ENCODE measurements around the gene VPS39.

Gene VPS39

GRCh38 chr15:42131826-42132806 is 76.0 kb downstream of the VPS39 start:
- DNase-seq (ENCODE audit: low read depth in 2 of 2), result no peak

- no peak for DNase-seq (ENCODE audit: low read depth in 2 of 2)
These were observed 77.1 kb downstream of the VPS39 start for GRCh38 chr15:42131006-42131405.

- DNase-seq (ENCODE audit: low read depth in 2 of 2), result no peak
These were observed 77.7 kb downstream of the VPS39 start for GRCh38 chr15:42130246-42130986.

- DNase-seq (ENCODE audit: low read depth in 2 of 2), result no peak
These were observed 78.7 kb downstream of the VPS39 start for GRCh38 chr15:42129364-42129763.

GRCh38 chr15:42128476-42128875 is 79.6 kb downstream of the VPS39 start:
- DNase-seq (ENCODE audit: low read depth in 2 of 2), result no peak

- no peak for DNase-seq (ENCODE audit: low read depth in 2 of 2)
These were observed 84.6 kb downstream of the VPS39 start for GRCh38 chr15:42123546-42123945.

GRCh38 chr15:42121682-42122081 is 86.4 kb downstream of the VPS39 start:
- DNase-seq (ENCODE audit: low read depth in 2 of 2), result no peak

GRCh38 chr15:42121021-42121420 is 87.1 kb downstream of the VPS39 start:
- DNase-seq (ENCODE audit: low read depth in 2 of 2), result no peak

GRCh38 chr15:42120285-42120684 is 87.8 kb downstream of the VPS39 start:
- no peak for DNase-seq (ENCODE audit: low read depth in 2 of 2)

- no peak for DNase-seq (ENCODE audit: low read depth in 2 of 2)
These were observed 88.7 kb downstream of the VPS39 start for GRCh38 chr15:42119446-42119760.

GRCh38 chr15:42118650-42119445 is 89.3 kb downstream of the VPS39 start:
- DNase-seq (ENCODE audit: low read depth in 2 of 2), result no peak

GRCh38 chr15:42111924-42112323 is 96.2 kb downstream of the VPS39 start:
- no peak for DNase-seq (ENCODE audit: low read depth in 2 of 2)

- no peak for DNase-seq (ENCODE audit: low read depth in 2 of 2)
These were observed 97.7 kb downstream of the VPS39 start for GRCh38 chr15:42110367-42110766.

- no peak for DNase-seq (ENCODE audit: low read depth in 2 of 2)
These were observed 99.3 kb downstream of the VPS39 start for GRCh38 chr15:42108806-42109205.

Measured in stimulated activated CD8-positive, alpha-beta memory T cell treated with anti-CD3 and anti-CD28 coated beads, Interleukin-7, amount 100 ng/mL, for 1 hour (primary cell).